ENCODE data around the gene PYM1.
"Not testable (repeated sequence)": the region's sequence is repeated elsewhere in the genome, so short reads cannot be mapped to it uniquely, and the experiment has no call there.

The PYM1 gene

GRCh38 chr12:55940065-55940732, 12.5 kb upstream of the PYM1 start:
- DNase-seq (ENCODE audit: low read depth in 1 of 2, low spot score in 1 of 2): peak; percentile 61 to 65

- DNase-seq (ENCODE audit: low read depth in 1 of 2, low spot score in 1 of 2): no peak
Observed at GRCh38 chr12:55938826-55939501, 11.3 kb upstream of the PYM1 start.

GRCh38 chr12:55937981-55938380, 10.3 kb upstream of the PYM1 start:
- DNase-seq (ENCODE audit: low read depth in 1 of 2, low spot score in 1 of 2): no peak

- no peak for DNase-seq (ENCODE audit: low read depth in 1 of 2, low spot score in 1 of 2)
Observed at GRCh38 chr12:55935738-55936151, 8.1 kb upstream of the PYM1 start.

GRCh38 chr12:55934773-55935172, 7.1 kb upstream of the PYM1 start:
- no peak for DNase-seq (ENCODE audit: low read depth in 1 of 2, low spot score in 1 of 2)

GRCh38 chr12:55933799-55934742, 6.4 kb upstream of the PYM1 start:
- DNase-seq (ENCODE audit: low read depth in 1 of 2, low spot score in 1 of 2): no peak

GRCh38 chr12:55933169-55933798, 5.6 kb upstream of the PYM1 start:
- no peak for DNase-seq (ENCODE audit: low read depth in 1 of 2, low spot score in 1 of 2)

GRCh38 chr12:55932551-55932910, 4.8 kb upstream of the PYM1 start:
- DNase-seq (ENCODE audit: low read depth in 1 of 2, low spot score in 1 of 2): peak in 1 of 2 donors; percentile 38

GRCh38 chr12:55931780-55932550, 4.3 kb upstream of the PYM1 start:
- DNase-seq (ENCODE audit: low read depth in 1 of 2, low spot score in 1 of 2): no peak

- no peak for DNase-seq (ENCODE audit: low read depth in 1 of 2, low spot score in 1 of 2)
Observed at GRCh38 chr12:55931317-55931779, 3.7 kb upstream of the PYM1 start.

- DNase-seq (ENCODE audit: low read depth in 1 of 2, low spot score in 1 of 2): peak; percentile 62 to 64
Observed at GRCh38 chr12:55930771-55931316, 3.1 kb upstream of the PYM1 start, which contains the start of gene DGKA. DGKA (plus strand) TSS chr12:55931162; CDS start chr12:55936504, 5,342 bp downstream.

- peak; percentile 75 to 76 for DNase-seq (ENCODE audit: low read depth in 1 of 2, low spot score in 1 of 2)
Observed at GRCh38 chr12:55929306-55929791, 1.7 kb upstream of the PYM1 start.

GRCh38 chr12:55926738-55927587, 731 bp downstream of the PYM1 start:
- peak; percentile 79 to 81 for DNase-seq (ENCODE audit: low read depth in 1 of 2, low spot score in 1 of 2)

- DNase-seq (ENCODE audit: low read depth in 1 of 2, low spot score in 1 of 2): no peak
Observed at GRCh38 chr12:55925870-55926737, 1.6 kb downstream of the PYM1 start.

GRCh38 chr12:55925371-55925770, 2.3 kb downstream of the PYM1 start:
- DNase-seq (ENCODE audit: low read depth in 1 of 2, low spot score in 1 of 2): no peak

- DNase-seq (ENCODE audit: low read depth in 1 of 2, low spot score in 1 of 2): not testable (repeated sequence)
Observed at GRCh38 chr12:55923648-55924047, 4.0 kb downstream of the PYM1 start.

- no peak for DNase-seq (ENCODE audit: low read depth in 1 of 2, low spot score in 1 of 2)
Observed at GRCh38 chr12:55922126-55922525, 5.6 kb downstream of the PYM1 start.

- DNase-seq (ENCODE audit: low read depth in 1 of 2, low spot score in 1 of 2): not testable (repeated sequence)
Observed at GRCh38 chr12:55919032-55919431, 8.7 kb downstream of the PYM1 start.
